ENCODE data around the gene KIF1A.

DNA sequence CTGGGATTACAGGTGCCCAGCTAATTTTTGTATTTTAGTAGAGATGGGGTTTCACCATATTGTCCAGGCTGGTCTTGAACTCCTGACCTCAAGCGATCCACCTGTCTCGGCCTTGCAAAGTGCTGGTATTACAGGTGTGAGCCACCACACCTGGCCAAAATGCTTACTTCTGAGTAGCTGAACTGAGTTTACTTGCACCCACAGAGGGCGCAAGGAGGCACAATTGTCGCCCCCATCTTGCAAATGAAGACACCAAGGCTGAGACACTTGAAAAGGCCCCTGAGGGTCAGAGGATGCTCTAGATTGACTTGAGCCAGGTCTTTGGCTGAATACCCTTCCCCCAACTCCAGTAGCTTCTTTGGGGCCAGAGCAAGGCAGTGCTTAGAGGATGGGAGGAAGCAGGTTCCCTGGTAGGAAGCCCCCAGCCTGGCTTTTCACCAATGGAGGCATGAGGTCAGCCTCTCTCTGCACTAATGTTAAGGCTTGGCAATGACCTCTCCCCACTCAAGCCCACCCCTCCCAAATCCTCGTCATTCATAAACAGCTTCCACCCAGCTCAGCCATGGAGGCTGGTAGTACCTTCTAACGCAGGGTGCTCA is 14.5 kb upstream of the KIF1A start:
- TF ChIP-seq, protein P1, sequence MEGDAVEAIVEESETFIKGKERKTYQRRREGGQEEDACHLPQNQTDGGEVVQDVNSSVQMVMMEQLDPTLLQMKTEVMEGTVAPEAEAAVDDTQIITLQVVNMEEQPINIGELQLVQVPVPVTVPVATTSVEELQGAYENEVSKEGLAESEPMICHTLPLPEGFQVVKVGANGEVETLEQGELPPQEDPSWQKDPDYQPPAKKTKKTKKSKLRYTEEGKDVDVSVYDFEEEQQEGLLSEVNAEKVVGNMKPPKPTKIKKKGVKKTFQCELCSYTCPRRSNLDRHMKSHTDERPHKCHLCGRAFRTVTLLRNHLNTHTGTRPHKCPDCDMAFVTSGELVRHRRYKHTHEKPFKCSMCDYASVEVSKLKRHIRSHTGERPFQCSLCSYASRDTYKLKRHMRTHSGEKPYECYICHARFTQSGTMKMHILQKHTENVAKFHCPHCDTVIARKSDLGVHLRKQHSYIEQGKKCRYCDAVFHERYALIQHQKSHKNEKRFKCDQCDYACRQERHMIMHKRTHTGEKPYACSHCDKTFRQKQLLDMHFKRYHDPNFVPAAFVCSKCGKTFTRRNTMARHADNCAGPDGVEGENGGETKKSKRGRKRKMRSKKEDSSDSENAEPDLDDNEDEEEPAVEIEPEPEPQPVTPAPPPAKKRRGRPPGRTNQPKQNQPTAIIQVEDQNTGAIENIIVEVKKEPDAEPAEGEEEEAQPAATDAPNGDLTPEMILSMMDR (IDR thresholded peaks at IDR 0.05) = no peak
- TF ChIP-seq POLR2AphosphoS5 (IDR thresholded peaks at IDR 0.05) (no peak), POLR2A (IDR thresholded peaks at IDR 0.05) (no peak)
